ENCODE measurements around the gene ARHGAP31. TPM values are rescaled to one million over a fixed set of nuclear protein-coding genes. Genes with fewer than 3 reads are reported as not detected.

Gene ARHGAP31
- total RNA-seq, 1 experiment from 2014 or later, result 0.48 TPM

DNA sequence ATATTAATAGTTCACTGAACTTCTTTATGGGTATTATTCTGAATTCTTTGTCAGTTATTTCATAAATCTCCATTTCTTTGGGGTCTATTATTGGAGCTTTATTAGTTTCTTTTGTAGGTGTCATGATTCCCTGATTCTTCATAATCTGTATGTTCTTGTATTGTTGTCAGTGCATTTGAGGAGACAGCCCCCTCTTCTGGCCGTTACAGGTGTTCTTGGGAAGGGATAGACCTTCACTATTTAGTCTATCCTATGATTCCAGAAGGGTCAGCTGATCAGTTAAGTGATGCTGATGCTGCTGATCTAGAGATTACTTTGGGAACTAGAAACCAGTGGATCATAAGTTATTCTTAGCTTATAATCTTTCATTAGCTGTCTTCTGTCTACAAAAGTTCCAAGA lies 134.4 kb downstream of the ARHGAP31 start:
- Histone ChIP-seq H3K9me2 (ENCODE audit: insufficient read depth) (no peaks in the 10 kb centered on the region), H2AFZ (no peak overlapping the region), H3K9me3 (ENCODE audit: insufficient read depth, low read depth) (peaks cover 59% of the 10 kb centered on the region), H3K79me2 (ENCODE audit: low read depth) (no peaks in the 10 kb centered on the region), H3K4me1 (replicated peaks; ENCODE audit: insufficient read depth) (no peaks in the 10 kb centered on the region), H3F3A (ENCODE audit: insufficient read depth, low read depth) (peaks cover 6% of the 10 kb centered on the region; the same call in 1 of the 2 replicates), H3K36me3 (ENCODE audit: low read depth) (peaks cover 44% of the 10 kb centered on the region), H3K4me3 (no peak overlapping the region), H3K27ac (no peak overlapping the region), H3K4me2 (no peak overlapping the region), H4K20me1 (ENCODE audit: insufficient read depth) (no peaks in the 10 kb centered on the region), H3K27me3 (ENCODE audit: insufficient read depth, low read depth) (no peaks in the 10 kb centered on the region)
- intact Hi-C loops (cut with micrococcal nuclease; ENCODE audit: unreplicated experiment), result no loop called here
- ChIA-PET POLR2A (ENCODE audit: unreplicated experiment) (interaction anchor here (0.6 kb wide), 1 partner anchor 358 kb away, joined by 3 read pairs; no protein-coding TSS in a partner anchor), CTCF (no interaction called here)
- no peak for DNase-seq
- no TSS peak for BruUV-seq (replicated peaks)
- TF ChIP-seq EZH2 (IDR thresholded peaks at IDR 0.05; ENCODE audit: low read depth), result no peak
- TF ChIP-seq, protein P1, sequence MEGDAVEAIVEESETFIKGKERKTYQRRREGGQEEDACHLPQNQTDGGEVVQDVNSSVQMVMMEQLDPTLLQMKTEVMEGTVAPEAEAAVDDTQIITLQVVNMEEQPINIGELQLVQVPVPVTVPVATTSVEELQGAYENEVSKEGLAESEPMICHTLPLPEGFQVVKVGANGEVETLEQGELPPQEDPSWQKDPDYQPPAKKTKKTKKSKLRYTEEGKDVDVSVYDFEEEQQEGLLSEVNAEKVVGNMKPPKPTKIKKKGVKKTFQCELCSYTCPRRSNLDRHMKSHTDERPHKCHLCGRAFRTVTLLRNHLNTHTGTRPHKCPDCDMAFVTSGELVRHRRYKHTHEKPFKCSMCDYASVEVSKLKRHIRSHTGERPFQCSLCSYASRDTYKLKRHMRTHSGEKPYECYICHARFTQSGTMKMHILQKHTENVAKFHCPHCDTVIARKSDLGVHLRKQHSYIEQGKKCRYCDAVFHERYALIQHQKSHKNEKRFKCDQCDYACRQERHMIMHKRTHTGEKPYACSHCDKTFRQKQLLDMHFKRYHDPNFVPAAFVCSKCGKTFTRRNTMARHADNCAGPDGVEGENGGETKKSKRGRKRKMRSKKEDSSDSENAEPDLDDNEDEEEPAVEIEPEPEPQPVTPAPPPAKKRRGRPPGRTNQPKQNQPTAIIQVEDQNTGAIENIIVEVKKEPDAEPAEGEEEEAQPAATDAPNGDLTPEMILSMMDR (conservative IDR thresholded peaks at IDR 0.05), result no peak

DNA sequence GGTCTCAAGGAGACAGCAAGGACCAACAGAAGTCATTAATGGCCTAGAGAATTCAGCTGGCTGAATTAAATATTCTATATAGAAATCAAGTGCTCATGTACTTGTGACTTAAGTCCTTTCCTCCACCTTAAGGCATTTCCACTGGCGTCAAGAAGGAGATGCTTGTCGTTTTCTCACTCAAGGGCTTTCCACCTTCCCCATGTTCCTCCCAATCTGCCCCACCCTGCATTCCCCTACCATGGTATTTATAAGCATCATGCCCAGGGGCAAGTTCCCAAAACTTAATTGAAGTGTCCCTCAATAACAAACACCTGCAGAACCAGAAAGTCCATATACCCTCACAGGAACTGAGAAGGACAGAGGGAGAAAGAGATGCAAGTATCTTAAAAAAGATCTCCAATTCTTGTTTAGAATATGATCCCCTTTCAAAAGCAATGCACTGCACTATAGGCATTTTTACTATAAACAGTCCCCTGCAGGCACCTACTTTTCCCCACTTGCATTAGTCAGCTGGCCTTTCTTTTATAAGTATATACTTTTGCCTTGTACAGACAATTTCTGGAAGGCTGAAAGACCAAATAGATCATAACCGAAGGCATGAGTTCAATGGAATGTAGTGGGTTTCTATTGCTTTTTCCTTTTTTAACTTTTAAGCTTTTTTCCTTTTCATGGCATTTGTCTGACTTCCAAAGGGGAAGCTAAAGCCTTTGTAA lies 139.6 kb downstream of the ARHGAP31 start:
- Histone ChIP-seq H3K9me2 (ENCODE audit: insufficient read depth) (no peaks in the 10 kb centered on the region), H4K20me1 (ENCODE audit: insufficient read depth) (no peaks in the 10 kb centered on the region), H3K9me3 (ENCODE audit: insufficient read depth, low read depth) (peaks cover 23% of the 10 kb centered on the region; the same call in 1 of the 2 replicates), H3K27me3 (ENCODE audit: insufficient read depth, low read depth) (no peaks in the 10 kb centered on the region), H3K36me3 (ENCODE audit: low read depth) (peaks cover 75% of the 10 kb centered on the region), H3K79me2 (ENCODE audit: low read depth) (no peaks in the 10 kb centered on the region), H3K4me2 (no peak overlapping the region), H3F3A (ENCODE audit: insufficient read depth, low read depth) (no peaks in the 10 kb centered on the region), H2AFZ (no peak overlapping the region), H3K4me3 (no peak overlapping the region), H3K4me1 (replicated peaks; ENCODE audit: insufficient read depth) (no peaks in the 10 kb centered on the region), H3K27ac (no peak overlapping the region)
- intact Hi-C loops (cut with micrococcal nuclease; ENCODE audit: unreplicated experiment), result no loop called here
- ChIA-PET POLR2A (ENCODE audit: unreplicated experiment) (no interaction called here), CTCF (no interaction called here)
- TF ChIP-seq EZH2 (IDR thresholded peaks at IDR 0.05; ENCODE audit: low read depth), result no peak
- TF ChIP-seq, protein P1 (conservative IDR thresholded peaks at IDR 0.05), result no peak
- BruUV-seq (replicated peaks), result no TSS peak
- no peak for DNase-seq

DNA sequence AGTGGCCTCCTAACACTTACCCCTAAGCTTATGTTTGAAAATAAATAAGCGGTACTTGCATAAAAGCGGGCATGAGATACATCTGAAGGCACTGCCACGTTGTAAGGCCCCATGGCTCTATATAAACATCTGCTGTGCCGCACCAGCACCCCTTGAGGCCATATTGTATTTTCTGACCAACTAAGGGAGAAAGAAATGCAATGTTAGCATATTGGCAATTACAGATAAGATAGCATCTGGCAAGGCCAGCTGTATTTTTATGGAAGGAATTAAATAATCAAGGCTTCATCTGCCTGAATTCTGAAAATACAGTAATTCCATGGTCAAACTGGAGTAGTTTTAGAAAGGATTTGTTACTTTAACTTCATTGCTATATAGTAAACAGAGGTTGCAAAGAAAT lies 140.5 kb downstream of the ARHGAP31 start:
- intact Hi-C loops (cut with micrococcal nuclease; ENCODE audit: unreplicated experiment), result no loop called here
- H3K4me3 ChIP-seq, result no peak overlapping the region
- no peaks in the 10 kb centered on the region for H3K79me2 ChIP-seq (ENCODE audit: low read depth)
- H3K27ac ChIP-seq, result no peak overlapping the region
- no peak overlapping the region for H2AFZ ChIP-seq
- H3K4me2 ChIP-seq, result no peak overlapping the region
- no peaks in the 10 kb centered on the region for H3K9me2 ChIP-seq (ENCODE audit: insufficient read depth)
- ChIA-PET CTCF (no interaction called here), POLR2A (ENCODE audit: unreplicated experiment) (no interaction called here)
- peaks cover 15% of the 10 kb centered on the region; the same call in 1 of the 2 replicates for H3K9me3 ChIP-seq (ENCODE audit: insufficient read depth, low read depth)
- TF ChIP-seq, protein P1 (conservative IDR thresholded peaks at IDR 0.05), result no peak
- no peak for TF ChIP-seq EZH2 (IDR thresholded peaks at IDR 0.05; ENCODE audit: low read depth)
- DNase-seq, result no peak
- no peaks in the 10 kb centered on the region for H4K20me1 ChIP-seq (ENCODE audit: insufficient read depth)
- no peaks in the 10 kb centered on the region for H3K4me1 ChIP-seq (replicated peaks; ENCODE audit: insufficient read depth)
- no TSS peak for BruUV-seq (replicated peaks)
- no peaks in the 10 kb centered on the region for H3K27me3 ChIP-seq (ENCODE audit: insufficient read depth, low read depth)
- H3F3A ChIP-seq (ENCODE audit: insufficient read depth, low read depth), result no peaks in the 10 kb centered on the region
- peaks cover 69% of the 10 kb centered on the region for H3K36me3 ChIP-seq (ENCODE audit: low read depth)
